Thoracic aorta (tissue), 2 donors: Measurements from ENCODE around the gene GAL3ST1. TPM values are rescaled to one million over a fixed set of nuclear protein-coding genes. Genes with fewer than 3 reads are reported as not detected.

Source experiments
- ATAC-seq: fragments of 150-250 bp; one replicate; pipeline ENCODE4 v1.8.0; 2017; ENCODE audit warnings: low read depth; ENCODE audit not compliant: insufficient number of reproducible peaks, low FRiP score
- DNase-seq: peaks from one replicate; pipeline ENCODE4 v3.0.0-alpha.2; 2020; ENCODE audit warnings: low spot score
- H3K27ac ChIP-seq, 2 donors: fragments of 200-600 bp; sonication (generic); 1 replicate in 1 of 2; 2 replicates in 1 of 2; pipeline ENCODE4 v1.5.1; 2016; ENCODE audit warnings: mild to moderate bottlenecking in 2 of 2, moderate library complexity in 2 of 2
- H3K27me3 ChIP-seq: fragments of 200-600 bp; sonication (generic); replicated peaks from 2 replicates; pipeline ENCODE4 v1.6.0; 2016; ENCODE audit warnings: mild to moderate bottlenecking; ENCODE audit not compliant: insufficient read depth
- H3K36me3 ChIP-seq: fragments of 200-600 bp; sonication (generic); one replicate; pipeline ENCODE4 v1.5.1; 2016
- H3K4me1 ChIP-seq, 2 donors: fragments of 200-600 bp; sonication (generic); 1 replicate in 1 of 2; 2 replicates in 1 of 2; pipeline versions ENCODE4 v1.5.1 to v1.6.0; 2016; ENCODE audit warnings: low read depth in 2 of 2, mild to moderate bottlenecking in 1 of 2; ENCODE audit not compliant: control insufficient read depth in 1 of 2
- H3K4me3 ChIP-seq: fragments of 200-600 bp; sonication (generic); 2 replicates; pipeline ENCODE4 v1.5.1; 2016; ENCODE audit warnings: mild to moderate bottlenecking
- H3K9me3 ChIP-seq: fragments of 200-600 bp; sonication (generic); 2 replicates; pipeline ENCODE4 v1.5.1; 2016
- CTCF ChIP-seq: fragments of 200-600 bp; sonication (generic); IDR thresholded peaks from one replicate; pipeline ENCODE4 v1.5.1; 2019; ENCODE audit warnings: antibody characterized with exemption
- total RNA-seq, 2 donors: library from RNA; depleted of rRNA; stranded (reverse); fragments of >200 nt; gene quantifications; one replicate each; pipeline versions ENCODE4 v1.1.0 to v1.2.3, GENCODE V29; 2016

GAL3ST1 gene
- total RNA-seq, 2 donors from 2014 or later, result 1.5 to 2.2 TPM

- H3K4me1 ChIP-seq, result no peaks in the 10 kb centered on the region
Measured at GRCh38 chr22:30521368-30522156, 52.9 kb downstream of the GAL3ST1 start.

GRCh38 chr22:30519842-30520425 is 54.5 kb downstream of the GAL3ST1 start:
- no peak for TF ChIP-seq CTCF
- H3K27me3 ChIP-seq, result no peaks in the 10 kb centered on the region
- no peak for ATAC-seq
- H3K36me3 ChIP-seq, result no peaks in the 10 kb centered on the region
- no peak overlapping the region for H3K4me3 ChIP-seq
- H3K4me1 ChIP-seq, result no peaks in the 10 kb centered on the region
- H3K27ac ChIP-seq, result no peak overlapping the region
- H3K9me3 ChIP-seq, result no peaks in the 10 kb centered on the region
- DNase-seq, result no peak

More at GRCh38 chr22:30521368-30522156, 52.9 kb downstream of the GAL3ST1 start:
- Histone ChIP-seq H3K27me3 (no peaks in the 10 kb centered on the region), H3K9me3 (no peaks in the 10 kb centered on the region), H3K4me3 (no peak overlapping the region), H3K36me3 (no peaks in the 10 kb centered on the region), H3K27ac (no peak overlapping the region)
- no peak for ATAC-seq
- no peak for TF ChIP-seq CTCF
- no peak for DNase-seq

- no peak for ATAC-seq
- no peak for TF ChIP-seq CTCF
Measured at GRCh38 chr22:30516731-30517130, 57.7 kb downstream of the GAL3ST1 start.

GRCh38 chr22:30516273-30516672 is 58.2 kb downstream of the GAL3ST1 start:
- no peak for TF ChIP-seq CTCF
- Histone ChIP-seq H3K36me3 (no peaks in the 10 kb centered on the region), H3K27me3 (no peaks in the 10 kb centered on the region), H3K9me3 (no peaks in the 10 kb centered on the region), H3K27ac (no peak overlapping the region), H3K4me3 (no peak overlapping the region), H3K4me1 (no peaks in the 10 kb centered on the region)
- DNase-seq (no peak), ATAC-seq (no peak)

More at GRCh38 chr22:30516731-30517130, 57.7 kb downstream of the GAL3ST1 start:
- Histone ChIP-seq H3K4me3 (no peak overlapping the region), H3K27ac (no peak overlapping the region), H3K27me3 (no peaks in the 10 kb centered on the region), H3K9me3 (no peaks in the 10 kb centered on the region), H3K36me3 (no peaks in the 10 kb centered on the region), H3K4me1 (no peaks in the 10 kb centered on the region)
- DNase-seq, result no peak

GRCh38 chr22:30514252-30514651 is 60.2 kb downstream of the GAL3ST1 start:
- Histone ChIP-seq H3K9me3 (no peaks in the 10 kb centered on the region), H3K27ac (no peak overlapping the region), H3K36me3 (no peaks in the 10 kb centered on the region), H3K4me3 (no peak overlapping the region), H3K4me1 (no peaks in the 10 kb centered on the region), H3K27me3 (no peaks in the 10 kb centered on the region)
- no peak for DNase-seq
- TF ChIP-seq CTCF, result no peak
- no peak for ATAC-seq
